Smooth muscle cell (in vitro differentiated cells): ENCODE results near the gene EDIL3. TPM values are rescaled to one million over a fixed set of nuclear protein-coding genes. Genes with fewer than 3 reads are reported as not detected.

Experiments
- DNase-seq: peaks from one replicate; lab custom pipeline; 2025; ENCODE audit not compliant: unreplicated experiment; lab: John Stamatoyannopoulos, UW
- H2AFZ ChIP-seq: fragments of 200-600 bp; sonication (generic); 2 replicates; pipeline ENCODE4 v1.6.0; 2016; ENCODE audit warnings: antibody characterized with exemption, low read depth, mild to moderate bottlenecking
- H3F3A ChIP-seq: fragments of 200-600 bp; sonication (generic); 2 replicates; pipeline ENCODE4 v1.6.0; 2017; ENCODE audit warnings: antibody characterized with exemption, low read depth
- H3K27ac ChIP-seq: fragments of 200-600 bp; sonication (generic); 2 replicates; pipeline ENCODE4 v1.5.1; 2016; ENCODE audit warnings: low read depth, mild to moderate bottlenecking
- H3K27me3 ChIP-seq: fragments of 200-600 bp; sonication (generic); 2 replicates; pipeline ENCODE4 v1.6.1; 2016; ENCODE audit warnings: low read depth, mild to moderate bottlenecking
- H3K36me3 ChIP-seq: fragments of 200-600 bp; sonication (generic); 2 replicates; pipeline ENCODE4 v1.5.1; 2016; ENCODE audit warnings: low read depth
- H3K4me1 ChIP-seq: fragments of 200-600 bp; sonication (generic); 2 replicates; pipeline ENCODE4 v1.5.1; 2016; ENCODE audit warnings: low read depth
- H3K4me2 ChIP-seq: fragments of 200-600 bp; sonication (generic); 2 replicates; pipeline ENCODE4 v1.6.0; 2016; ENCODE audit warnings: mild to moderate bottlenecking
- H3K4me3 ChIP-seq: fragments of 200-600 bp; sonication (generic); 2 replicates; pipeline ENCODE4 v1.5.1; 2016; ENCODE audit warnings: mild to moderate bottlenecking
- H3K79me2 ChIP-seq: fragments of 200-600 bp; sonication (generic); 2 replicates; pipeline ENCODE4 v1.6.0; 2016; ENCODE audit warnings: low read depth, mild to moderate bottlenecking
- H3K9ac ChIP-seq: fragments of 200-600 bp; sonication (generic); 2 replicates; pipeline ENCODE4 v1.6.0; 2016; ENCODE audit warnings: low read depth
- H3K9me3 ChIP-seq: fragments of 200-600 bp; sonication (generic); replicated peaks from 2 replicates; pipeline ENCODE4 v1.5.1; 2016; ENCODE audit warnings: low read depth
- H4K20me1 ChIP-seq: fragments of 200-600 bp; sonication (generic); 2 replicates; pipeline ENCODE4 v1.6.0; 2016; ENCODE audit warnings: low read depth
- CTCF ChIP-seq: fragments of 200-600 bp; sonication (generic); IDR thresholded peaks from 2 replicates; pipeline ENCODE4 v1.5.1; 2017; ENCODE audit warnings: borderline replicate concordance, mild to moderate bottlenecking, antibody characterized with exemption; ENCODE audit not compliant: insufficient read depth, poor library complexity, severe bottlenecking
- WGBS: methylation state at CpG from one replicate; pipeline ENCODE4 v1.1.7; 2016; ENCODE audit warnings: low lambda C conversion rate; 5-methylcytosine and 5-hydroxymethylcytosine counted together
- polyA plus RNA-seq: library from polyadenylated mRNA; unstranded; fragments of >200 nt; fragmentation: Nextera tagmentation; extraction: Ambion mirVana; gene quantifications from 2 replicates; pipeline ENCODE4 v1.2.1, GENCODE V29; 2016
- total RNA-seq: library from RNA; depleted of rRNA; stranded (reverse); fragments of >200 nt; gene quantifications from 2 replicates; pipeline ENCODE4 v1.2.3, GENCODE V29; 2014

The EDIL3 gene
- total and polyA plus RNA-seq, 2 experiments from 2014 or later = 98.4 to 119 TPM

- H3K36me3 ChIP-seq = no peaks in the 10 kb centered on the region
- no peaks in the 10 kb centered on the region for H3K79me2 ChIP-seq
- H3F3A ChIP-seq = no peaks in the 10 kb centered on the region
- DNase-seq = no peak
- H3K9me3 ChIP-seq = no peaks in the 10 kb centered on the region
- H4K20me1 ChIP-seq = no peaks in the 10 kb centered on the region
- 86% methylated on average over 1 of the region's 1 CpG for WGBS
- H2AFZ ChIP-seq = no peak overlapping the region
- no peaks in the 10 kb centered on the region for H3K27me3 ChIP-seq
- no peak overlapping the region for H3K27ac ChIP-seq
- H3K4me1 ChIP-seq = no peaks in the 10 kb centered on the region
- no peak for TF ChIP-seq CTCF
- no peak overlapping the region for H3K4me2 ChIP-seq
- H3K9ac ChIP-seq = no peak overlapping the region
- H3K4me3 ChIP-seq = no peak overlapping the region
These were observed 471.1 kb downstream of the EDIL3 start for GRCh38 chr5:83913593-83913992.

DNA sequence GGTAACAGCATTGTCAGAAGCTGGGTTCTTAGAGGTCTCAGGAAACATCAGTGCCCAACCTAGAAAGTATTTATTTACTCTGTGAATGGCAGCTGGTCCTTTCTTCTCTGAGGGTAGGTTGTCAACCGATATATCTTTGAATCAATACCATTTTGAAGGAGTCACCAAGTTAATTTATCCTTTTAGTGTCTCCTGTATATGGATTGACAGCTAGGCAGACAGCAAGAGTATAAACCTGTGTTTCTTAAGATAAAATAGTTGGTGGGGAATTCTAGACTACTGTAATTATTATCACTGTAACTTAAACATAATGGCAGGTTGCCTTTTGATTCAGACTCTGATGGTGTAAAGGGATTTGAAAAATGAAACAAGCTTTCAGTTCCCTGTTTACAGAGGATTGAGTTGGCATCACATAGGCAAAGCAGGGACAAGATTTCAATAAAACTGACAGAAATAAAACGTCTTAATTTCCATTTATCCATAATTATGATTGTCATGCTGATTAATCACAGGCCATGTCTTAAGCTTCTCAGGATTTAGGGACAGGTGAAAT, 473.2 kb downstream of the EDIL3 start:
- Histone ChIP-seq H3F3A (no peaks in the 10 kb centered on the region), H4K20me1 (no peaks in the 10 kb centered on the region), H3K36me3 (no peaks in the 10 kb centered on the region), H3K27me3 (no peaks in the 10 kb centered on the region), H3K9ac (no peak overlapping the region), H3K4me2 (no peak overlapping the region), H3K79me2 (no peaks in the 10 kb centered on the region), H3K4me1 (no peaks in the 10 kb centered on the region), H2AFZ (no peak overlapping the region), H3K27ac (no peak overlapping the region), H3K9me3 (no peaks in the 10 kb centered on the region), H3K4me3 (no peak overlapping the region)
- WGBS = 87% methylated on average over 2 of the region's 2 CpGs
- no peak for TF ChIP-seq CTCF
- no peak for DNase-seq

DNA sequence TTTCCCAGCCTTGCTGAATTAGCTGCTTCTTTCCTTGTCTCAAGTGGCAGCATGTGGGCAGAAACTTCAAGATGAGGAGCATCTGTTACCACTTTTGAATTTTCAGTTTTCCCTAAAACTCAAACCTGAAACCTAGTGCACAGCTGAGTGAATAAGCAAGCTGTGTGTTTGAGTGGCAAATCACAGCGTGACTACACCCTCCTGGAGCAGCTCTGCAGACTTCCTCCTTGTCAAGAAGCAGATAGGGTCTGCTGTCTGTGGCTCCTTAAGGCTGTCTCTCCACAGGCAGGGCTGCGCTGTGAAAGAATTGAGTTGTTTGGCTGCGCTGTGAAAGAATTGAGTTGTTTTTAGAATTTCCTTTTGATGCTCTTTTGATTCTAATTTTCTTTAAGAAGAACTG, 484.4 kb downstream of the EDIL3 start:
- peak overlapping the region; percentile 63 for H2AFZ ChIP-seq
- no peak overlapping the region for H3K9ac ChIP-seq
- no peaks in the 10 kb centered on the region for H3F3A ChIP-seq
- DNase-seq = no peak
- no peak overlapping the region for H3K27ac ChIP-seq
- TF ChIP-seq CTCF = no peak
- H3K4me1 ChIP-seq = peaks cover 9% of the 10 kb centered on the region
- no peaks in the 10 kb centered on the region for H3K27me3 ChIP-seq
- peak overlapping the region; percentile 39 for H3K4me2 ChIP-seq
- no peaks in the 10 kb centered on the region for H3K36me3 ChIP-seq
- H3K79me2 ChIP-seq = no peaks in the 10 kb centered on the region
- 43% methylated on average over 3 of the region's 3 CpGs for WGBS
- no peaks in the 10 kb centered on the region for H3K9me3 ChIP-seq
- H4K20me1 ChIP-seq = no peaks in the 10 kb centered on the region
- H3K4me3 ChIP-seq = no peak overlapping the region

- no peak overlapping the region for H3K4me3 ChIP-seq
- no peaks in the 10 kb centered on the region for H4K20me1 ChIP-seq
- H3K27me3 ChIP-seq = no peaks in the 10 kb centered on the region
- H3K9ac ChIP-seq = no peak overlapping the region
- TF ChIP-seq CTCF = no peak
- H3K4me1 ChIP-seq = peaks cover 9% of the 10 kb centered on the region
- H3F3A ChIP-seq = no peaks in the 10 kb centered on the region
- no peak for DNase-seq
- H3K36me3 ChIP-seq = no peaks in the 10 kb centered on the region
- H2AFZ ChIP-seq = no peak overlapping the region
- H3K9me3 ChIP-seq = no peaks in the 10 kb centered on the region
- H3K79me2 ChIP-seq = no peaks in the 10 kb centered on the region
- no peak overlapping the region for H3K27ac ChIP-seq
- H3K4me2 ChIP-seq = no peak overlapping the region
- WGBS = 72% methylated on average over 2 of the region's 2 CpGs
These were observed 485.2 kb downstream of the EDIL3 start for GRCh38 chr5:83899326-83899970.
